ENCODE measurements around the gene MYOM1.

Gene MYOM1

DNA sequence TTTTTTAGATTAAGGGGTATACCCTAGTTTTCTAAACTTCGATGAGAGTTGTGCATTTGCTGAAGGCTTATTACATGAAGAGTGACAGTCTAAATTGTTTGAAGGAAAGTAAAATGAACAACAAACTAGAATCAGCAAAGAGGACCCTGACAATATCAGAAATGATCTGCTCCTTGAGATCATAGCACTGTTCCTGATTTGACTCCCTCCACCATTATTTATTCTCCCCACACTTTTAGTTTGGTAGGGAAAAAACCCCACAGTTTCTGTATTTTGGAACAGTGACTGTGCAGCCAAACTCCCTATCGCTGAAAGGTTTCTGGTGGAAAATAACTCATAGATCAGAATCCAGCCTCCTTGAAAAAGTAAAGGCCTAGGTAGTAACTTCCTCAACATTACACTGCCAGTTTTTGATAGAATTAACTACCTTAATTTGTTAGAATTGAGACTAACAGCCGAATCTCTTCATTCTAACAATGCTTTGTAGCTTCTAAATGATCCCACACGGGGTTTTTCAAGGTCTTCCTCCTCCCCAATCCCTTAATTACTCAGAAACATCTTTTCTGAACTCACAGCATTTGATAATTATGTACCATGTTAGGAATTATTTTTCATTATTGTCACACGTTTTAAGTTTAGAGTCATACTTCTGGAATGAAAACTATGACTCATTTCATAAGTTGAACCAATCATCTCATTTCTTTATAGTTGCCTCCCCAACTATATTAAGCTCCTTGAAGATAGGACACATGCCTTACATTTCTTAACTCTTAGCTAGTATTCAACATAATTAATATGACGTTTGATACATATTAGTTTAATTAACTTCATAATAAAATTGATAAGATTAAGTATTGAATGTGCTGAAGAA lies 30.7 kb upstream of the MYOM1 start:
- in situ Hi-C loops (cut with HindIII; ENCODE audit: low sequenced_read_pairs): loop anchor here (10.0 kb wide), 1 partner anchor 516 kb away; no protein-coding TSS in a partner anchor
- DNase-seq (ENCODE audit: low read depth): no peak
- TF ChIP-seq, protein P1, sequence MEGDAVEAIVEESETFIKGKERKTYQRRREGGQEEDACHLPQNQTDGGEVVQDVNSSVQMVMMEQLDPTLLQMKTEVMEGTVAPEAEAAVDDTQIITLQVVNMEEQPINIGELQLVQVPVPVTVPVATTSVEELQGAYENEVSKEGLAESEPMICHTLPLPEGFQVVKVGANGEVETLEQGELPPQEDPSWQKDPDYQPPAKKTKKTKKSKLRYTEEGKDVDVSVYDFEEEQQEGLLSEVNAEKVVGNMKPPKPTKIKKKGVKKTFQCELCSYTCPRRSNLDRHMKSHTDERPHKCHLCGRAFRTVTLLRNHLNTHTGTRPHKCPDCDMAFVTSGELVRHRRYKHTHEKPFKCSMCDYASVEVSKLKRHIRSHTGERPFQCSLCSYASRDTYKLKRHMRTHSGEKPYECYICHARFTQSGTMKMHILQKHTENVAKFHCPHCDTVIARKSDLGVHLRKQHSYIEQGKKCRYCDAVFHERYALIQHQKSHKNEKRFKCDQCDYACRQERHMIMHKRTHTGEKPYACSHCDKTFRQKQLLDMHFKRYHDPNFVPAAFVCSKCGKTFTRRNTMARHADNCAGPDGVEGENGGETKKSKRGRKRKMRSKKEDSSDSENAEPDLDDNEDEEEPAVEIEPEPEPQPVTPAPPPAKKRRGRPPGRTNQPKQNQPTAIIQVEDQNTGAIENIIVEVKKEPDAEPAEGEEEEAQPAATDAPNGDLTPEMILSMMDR (IDR thresholded peaks at IDR 0.05; ENCODE audit: low read depth, low read length, missing control alignments): no peak
- H3K4me3 ChIP-seq (ENCODE audit: low read depth, low read length): peak overlapping the region; percentile 17

DNA sequence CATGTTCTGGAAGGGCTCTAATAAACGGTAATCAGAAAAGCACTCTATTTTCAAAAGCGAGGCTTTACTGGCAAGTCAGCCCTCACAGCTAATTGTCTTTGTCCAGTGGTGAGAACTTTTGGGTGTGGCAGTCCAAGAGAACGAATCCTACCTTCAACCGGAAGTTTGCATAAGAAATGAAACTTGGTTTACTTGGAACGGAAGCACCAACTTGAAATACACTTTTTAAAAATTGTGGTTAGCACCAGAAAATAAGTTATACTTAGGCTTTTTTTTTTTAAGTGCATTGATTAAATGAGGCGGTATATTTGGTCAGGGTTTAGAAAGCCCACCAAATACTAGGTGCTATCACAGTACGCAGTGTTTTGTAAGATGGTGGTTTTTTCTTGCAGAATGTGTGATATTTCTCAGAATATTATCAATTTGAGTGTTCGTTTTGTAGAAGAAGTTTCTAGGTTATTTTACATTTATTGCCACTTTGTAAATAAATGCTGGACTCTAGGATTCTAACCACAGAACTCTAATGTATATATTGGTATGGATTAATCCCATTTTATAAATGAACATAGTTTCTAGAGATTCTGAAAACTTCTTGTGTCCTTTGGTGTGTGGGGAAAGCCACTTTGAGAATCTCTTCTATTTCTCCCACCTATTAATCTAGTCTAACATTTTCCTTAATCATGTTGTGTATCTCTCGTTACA lies 29.0 kb upstream of the MYOM1 start:
- peak overlapping the region; percentile 92 for H3K4me3 ChIP-seq (ENCODE audit: low read depth, low read length)
- DNase-seq (ENCODE audit: low read depth): no peak
- TF ChIP-seq, protein P1 (IDR thresholded peaks at IDR 0.05; ENCODE audit: low read depth, low read length, missing control alignments): no peak
- in situ Hi-C loops (cut with HindIII; ENCODE audit: low sequenced_read_pairs): no loop called here

DNA sequence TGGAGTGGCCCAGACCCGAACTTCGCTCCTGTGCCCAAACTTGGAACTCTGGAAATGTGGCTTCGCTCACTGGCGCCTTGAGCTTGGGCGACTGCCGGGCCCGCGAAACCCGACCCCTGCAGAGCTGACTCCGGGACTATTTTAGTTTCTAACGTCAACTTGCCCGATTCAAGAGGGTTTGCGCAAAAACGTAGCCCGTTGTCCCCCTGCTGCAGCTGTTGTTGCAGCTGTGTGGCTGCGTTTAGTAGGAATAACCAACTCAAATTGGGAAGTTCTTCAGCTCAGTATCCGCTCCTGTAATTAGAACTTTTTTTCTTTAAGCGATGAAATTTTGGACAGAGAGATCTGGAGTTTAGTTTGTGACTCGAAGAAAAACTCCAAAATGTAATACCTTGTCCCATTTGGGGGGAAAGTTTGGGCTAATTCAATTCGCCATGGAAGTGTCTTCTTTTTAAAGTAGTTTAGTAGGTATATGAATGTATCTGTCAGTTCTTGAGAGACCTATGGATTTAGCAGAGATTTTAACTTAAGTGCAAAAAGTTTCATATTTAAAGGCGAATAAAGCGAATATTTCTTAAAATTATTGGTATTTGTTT lies 28.4 kb upstream of the MYOM1 start:
- peak overlapping the region; percentile 92 for H3K4me3 ChIP-seq (ENCODE audit: low read depth, low read length)
- DNase-seq (ENCODE audit: low read depth): no peak
- TF ChIP-seq, protein P1 (IDR thresholded peaks at IDR 0.05; ENCODE audit: low read depth, low read length, missing control alignments): no peak
- in situ Hi-C loops (cut with HindIII; ENCODE audit: low sequenced_read_pairs): no loop called here

DNA sequence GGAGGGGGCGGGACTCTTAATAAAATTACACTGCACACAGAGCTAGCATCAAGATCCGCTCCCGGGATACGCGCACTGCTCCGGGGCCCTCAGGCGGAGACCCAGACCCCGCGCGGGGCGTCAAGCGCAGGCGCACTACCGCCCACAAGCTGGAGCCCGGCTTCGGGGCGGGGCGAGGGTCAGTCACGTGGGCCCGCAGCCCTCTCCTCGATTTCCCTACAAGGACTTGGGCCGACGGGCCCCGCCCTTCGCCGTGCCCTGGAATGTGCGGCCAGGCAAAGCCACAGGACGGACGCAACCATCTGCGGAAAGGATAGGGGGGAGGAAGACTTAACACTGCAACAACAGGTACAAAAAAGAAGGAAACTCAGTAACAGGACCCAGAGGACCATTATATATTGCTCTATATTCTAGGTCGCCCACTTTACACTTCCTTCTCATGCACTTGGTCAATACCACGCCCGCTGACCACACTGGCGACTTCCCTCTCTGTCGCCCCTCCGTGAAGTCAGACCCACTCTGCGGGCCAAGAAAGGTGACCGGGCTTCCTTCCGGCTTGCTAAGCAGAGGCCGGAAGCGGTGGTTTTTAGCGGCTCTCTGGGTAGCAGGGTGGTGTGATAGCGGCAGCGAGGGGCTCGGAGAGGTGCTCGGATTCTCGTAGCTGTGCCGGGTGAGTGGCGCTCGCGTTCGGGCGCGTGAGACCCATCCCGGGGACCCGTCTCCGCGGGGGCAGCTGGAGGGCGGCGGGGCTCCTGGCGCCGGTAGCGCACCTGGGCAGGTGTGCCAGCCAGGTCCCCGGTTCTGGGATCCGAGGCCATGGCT lies 27.7 kb upstream of the MYOM1 start, which contains the start of gene MYL12A:
Gene MYL12A, plus strand, starts transcription at position 562 of the 822 bp plus-strand sequence. CDS start 5,447 bp downstream, outside the sequence.
- in situ Hi-C loops (cut with HindIII; ENCODE audit: low sequenced_read_pairs): no loop called here
- DNase-seq (ENCODE audit: low read depth): peak; percentile 98
- TF ChIP-seq, protein P1 (IDR thresholded peaks at IDR 0.05; ENCODE audit: low read depth, low read length, missing control alignments): no peak
- peak within 1 kb of the TSS; percentile 92 for H3K4me3 ChIP-seq (ENCODE audit: low read depth, low read length)

DNA sequence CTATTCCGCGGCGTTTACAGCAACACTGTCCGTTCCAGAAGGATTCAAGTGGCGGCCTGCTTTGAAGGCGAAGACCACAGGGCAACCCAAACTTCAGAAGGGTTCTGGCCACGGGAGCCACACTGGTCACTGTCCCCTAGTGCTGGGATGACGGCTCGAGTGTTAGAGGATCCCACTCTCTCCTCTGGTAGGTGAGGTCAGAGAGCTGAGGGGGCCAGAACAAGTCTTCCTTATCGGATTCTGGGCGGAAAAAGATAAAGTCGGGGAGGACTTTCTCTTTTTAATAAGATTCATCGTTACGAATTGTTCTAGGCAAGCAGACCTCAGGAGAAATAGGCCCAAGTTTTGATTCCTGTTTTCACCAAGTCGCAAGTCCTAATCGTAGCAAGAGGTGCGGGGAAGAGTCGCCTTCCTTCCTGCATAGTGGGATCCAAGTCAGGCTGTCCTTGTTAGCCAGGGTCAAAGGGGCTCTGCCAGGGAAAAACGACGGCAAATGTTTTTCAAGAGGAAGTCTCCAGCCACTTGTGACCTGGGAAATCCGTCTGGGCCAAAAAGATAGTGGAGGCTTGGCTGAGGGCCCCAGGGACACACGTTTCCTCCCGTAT lies 27.0 kb upstream of the MYOM1 start:
- DNase-seq (ENCODE audit: low read depth): no peak
- in situ Hi-C loops (cut with HindIII; ENCODE audit: low sequenced_read_pairs): no loop called here
- TF ChIP-seq, protein P1 (IDR thresholded peaks at IDR 0.05; ENCODE audit: low read depth, low read length, missing control alignments): no peak
- H3K4me3 ChIP-seq (ENCODE audit: low read depth, low read length): peak overlapping the region; percentile 92
